HG02798 (cell line): ENCODE results near the gene CCL3.

Experiments used
- ATAC-seq: cut with Tn5 transposase; IDR thresholded peaks from one replicate; pipeline ENCODE4 v1.9.1; 2021; ENCODE audit warnings: mild to moderate bottlenecking; ENCODE audit not compliant: unreplicated experiment, poor library complexity

The CCL3 gene

DNA sequence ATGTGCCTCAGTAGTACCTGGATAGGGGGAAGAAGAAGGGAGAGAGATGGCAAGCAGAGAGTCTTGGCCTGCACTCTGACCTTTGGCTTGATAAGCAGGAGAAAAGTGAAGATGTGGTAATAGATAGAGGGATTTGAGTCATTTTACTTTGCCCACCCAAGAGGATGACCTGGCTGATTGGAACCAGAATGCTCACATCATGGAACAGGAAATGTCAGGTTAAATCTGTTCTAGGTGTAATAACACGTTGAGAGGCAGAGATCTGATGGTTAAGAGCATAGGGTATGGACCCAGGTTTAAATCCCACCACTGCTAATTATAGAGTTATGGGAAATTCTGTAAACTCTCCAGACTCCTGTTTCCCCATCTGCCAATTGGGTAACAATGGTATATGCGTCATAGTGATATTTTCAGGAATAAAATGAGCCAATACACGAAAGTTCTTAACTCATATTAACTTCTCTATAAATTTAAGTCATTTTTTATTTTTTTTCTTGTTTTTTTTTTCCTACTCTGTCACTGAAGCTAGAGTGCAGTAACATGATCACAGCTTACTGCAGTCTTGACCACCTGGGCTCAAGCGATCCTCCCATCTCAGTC, 33.9 kb downstream of the CCL3 start:
- ATAC-seq, result no peak

DNA sequence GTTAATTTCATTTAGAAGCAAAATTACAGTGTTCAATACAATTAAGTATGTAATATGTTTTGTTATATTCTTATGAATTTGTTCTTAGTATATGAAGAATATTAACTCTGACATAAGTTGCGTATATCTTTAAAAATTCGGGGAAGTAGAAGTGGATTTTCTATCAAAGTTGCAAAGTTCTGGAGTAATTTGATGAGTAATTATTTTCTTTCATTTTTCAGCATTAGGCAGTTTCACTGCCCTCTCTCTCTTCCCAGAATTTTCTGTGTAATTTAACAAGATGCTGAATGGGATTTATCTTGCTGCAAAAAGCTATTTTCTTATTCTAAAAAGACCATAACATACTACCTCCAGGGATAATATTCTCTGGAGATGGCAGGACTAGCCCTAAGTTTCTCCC, 34.8 kb downstream of the CCL3 start:
- no peak for ATAC-seq

DNA sequence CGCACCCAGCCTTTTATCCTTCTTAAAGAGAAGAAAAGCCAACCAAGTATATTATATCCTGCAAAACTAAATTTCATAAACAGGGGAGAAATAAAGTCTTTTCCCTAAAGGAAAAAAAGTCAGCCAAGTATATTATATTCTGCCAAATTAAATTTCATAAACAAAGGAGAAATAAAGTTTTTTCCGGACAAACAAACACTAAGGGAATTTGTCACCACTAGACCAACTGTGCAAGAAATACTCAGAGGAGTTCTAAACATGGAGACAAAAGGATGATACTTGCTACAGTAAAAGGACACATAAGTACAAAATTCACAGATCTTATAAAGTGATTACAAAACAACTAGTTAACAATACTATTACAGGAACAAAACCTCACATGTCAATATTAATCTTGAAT, 40.3 kb downstream of the CCL3 start:
- ATAC-seq, result no peak

DNA sequence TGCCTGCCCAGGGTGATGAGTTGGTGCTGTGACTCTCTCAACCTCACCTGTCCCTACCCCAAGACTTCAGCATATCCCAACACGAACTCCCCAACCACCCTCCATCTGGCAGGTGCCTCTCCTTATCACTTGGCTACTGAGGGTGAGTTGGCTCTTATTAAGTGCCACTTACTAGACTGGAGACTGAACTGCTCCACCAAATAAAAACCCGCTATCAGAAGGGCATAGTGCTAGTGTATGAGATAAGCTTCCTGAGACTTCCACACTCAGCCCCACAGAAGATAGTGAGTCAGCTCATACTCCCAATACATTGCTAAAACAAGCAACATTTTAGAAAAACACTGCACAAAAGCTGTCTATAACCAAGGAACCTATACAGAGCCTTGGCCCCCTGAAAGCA, 41.9 kb downstream of the CCL3 start:
- no peak for ATAC-seq
